Upper lobe of right lung (tissue), 1 donor: ENCODE data around the gene KIF20B. TPM values are rescaled to one million over a fixed set of nuclear protein-coding genes. Genes with fewer than 3 reads are reported as not detected.

Experiments used
- ATAC-seq: fragments of 200-7000 bp; cut with Tn5 transposase; one replicate; pipeline ENCODE4 v1.9.1; 2020; ENCODE audit warnings: mild to moderate bottlenecking, moderate library complexity
- DNase-seq: peaks from one replicate; pipeline ENCODE4 v3.0.0-alpha.2; 2020
- H3K27ac ChIP-seq: fragments of 200-600 bp; one replicate; pipeline ENCODE4 v1.8.0; 2022
- H3K27me3 ChIP-seq: fragments of 200-600 bp; one replicate; pipeline ENCODE4 v1.8.0; 2022; ENCODE audit warnings: mild to moderate bottlenecking
- H3K36me3 ChIP-seq: fragments of 200-600 bp; one replicate; pipeline ENCODE4 v1.8.0; 2022
- H3K4me1 ChIP-seq: fragments of 200-600 bp; one replicate; pipeline ENCODE4 v1.8.0; 2022
- H3K4me3 ChIP-seq: fragments of 200-600 bp; one replicate; pipeline ENCODE4 v1.8.0; 2022; ENCODE audit warnings: mild to moderate bottlenecking
- H3K9me3 ChIP-seq: fragments of 200-600 bp; one replicate; pipeline ENCODE4 v1.8.0; 2022
- CTCF ChIP-seq: fragments of 200-600 bp; IDR thresholded peaks from one replicate; pipeline ENCODE4 v1.8.0; 2022; ENCODE audit warnings: antibody characterized with exemption
- intact Hi-C: fragments of 100-400 bp; cut with DNase I; formaldehyde crosslinking; loops from one replicate; pipeline ENCODE4 v1.11.0; 2022
- total RNA-seq: library from RNA; stranded (reverse); fragmentation: NEBNext Ultra II Directional; extraction: Animal tissue kit (Norgen Biotek cat#: 25700); gene quantifications from one replicate; pipeline ENCODE4 v1.2.1, GENCODE V29; 2021
- donor health status: DM: no; HTN: yes; CAD: no; lungs with severe emphysema.

Gene KIF20B
- total RNA-seq, 1 donor from 2014 or later = 5.1 TPM

DNA sequence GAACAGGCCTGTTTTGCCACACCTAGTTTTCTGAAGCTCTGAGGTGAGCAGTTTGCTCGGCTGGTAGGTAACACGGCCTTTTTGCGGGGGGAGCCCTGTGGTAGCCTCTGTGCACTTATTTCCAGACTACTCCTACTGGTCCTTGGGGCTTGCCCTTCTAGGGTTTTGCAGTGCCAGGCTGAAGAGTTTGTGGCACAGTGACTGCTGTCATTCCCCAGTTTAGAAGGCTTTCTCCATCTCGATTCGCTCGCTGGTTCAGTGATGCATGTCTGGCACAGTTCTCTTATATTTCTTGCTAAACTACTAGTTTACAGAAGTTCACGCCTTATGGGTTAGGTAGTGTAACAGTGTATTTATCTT lies 711 bp downstream of the KIF20B start:
- H3K27me3 ChIP-seq = no peaks in the 10 kb centered on the region
- H3K4me1 ChIP-seq = peaks cover 7% of the 10 kb centered on the region
- H3K4me3 ChIP-seq = peak overlapping the region; percentile 82
- no peak overlapping the region for H3K27ac ChIP-seq
- H3K9me3 ChIP-seq = no peaks in the 10 kb centered on the region
- ATAC-seq = no peak
- no peaks in the 10 kb centered on the region for H3K36me3 ChIP-seq
- no peak for DNase-seq
- intact Hi-C loops = no loop called here
- TF ChIP-seq CTCF = no peak

DNA sequence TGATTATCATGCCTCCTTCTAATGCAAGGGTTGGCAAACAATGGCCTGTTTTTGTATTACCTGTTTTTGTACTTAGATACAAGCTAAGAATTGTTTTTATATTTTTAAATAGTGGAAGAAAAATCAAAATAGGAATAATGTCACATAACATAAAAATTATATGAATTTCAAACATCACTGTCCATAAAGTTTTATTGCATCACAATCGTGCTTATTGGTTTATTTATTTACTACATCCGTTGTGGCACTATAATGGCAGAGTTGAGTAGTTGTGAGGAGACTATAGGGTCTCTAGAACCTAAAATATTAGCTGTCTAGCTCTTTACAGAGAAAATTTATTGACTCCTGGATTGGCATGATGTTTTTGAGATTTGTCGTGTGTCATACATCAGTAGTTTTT lies 4.1 kb downstream of the KIF20B start:
- no peaks in the 10 kb centered on the region for H3K36me3 ChIP-seq
- no peaks in the 10 kb centered on the region for H3K27me3 ChIP-seq
- no peaks in the 10 kb centered on the region for H3K9me3 ChIP-seq
- no peak overlapping the region for H3K27ac ChIP-seq
- H3K4me1 ChIP-seq = peaks cover 7% of the 10 kb centered on the region
- DNase-seq (no peak), ATAC-seq (no peak)
- TF ChIP-seq CTCF = no peak
- intact Hi-C loops = no loop called here
- no peak overlapping the region for H3K4me3 ChIP-seq

DNA sequence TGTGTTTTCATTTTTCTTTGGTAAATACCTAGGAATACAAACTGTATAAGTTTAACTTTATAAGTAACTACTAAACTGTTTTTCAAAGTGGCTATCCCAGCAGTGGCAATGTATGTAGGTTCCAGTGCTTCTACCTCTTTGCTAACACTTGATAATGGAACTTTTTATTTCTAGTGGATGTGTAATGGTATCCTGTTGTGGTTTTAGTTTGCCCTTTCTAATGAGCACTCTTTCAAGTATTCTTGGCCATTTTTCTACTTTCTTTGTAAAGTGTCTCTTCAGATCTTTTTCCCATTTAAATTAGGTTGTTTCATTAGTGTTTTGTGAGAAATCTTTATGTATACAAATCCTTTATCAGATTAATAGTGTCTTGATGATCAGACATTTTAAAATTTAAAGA lies 4.6 kb downstream of the KIF20B start:
- TF ChIP-seq CTCF = no peak
- Histone ChIP-seq H3K4me3 (no peak overlapping the region), H3K27ac (no peak overlapping the region), H3K27me3 (no peaks in the 10 kb centered on the region), H3K36me3 (no peaks in the 10 kb centered on the region), H3K9me3 (no peaks in the 10 kb centered on the region), H3K4me1 (peaks cover 4% of the 10 kb centered on the region)
- intact Hi-C loops = no loop called here
- DNase-seq (no peak), ATAC-seq (no peak)

- Histone ChIP-seq H3K27me3 (no peaks in the 10 kb centered on the region), H3K36me3 (no peaks in the 10 kb centered on the region), H3K4me3 (no peak overlapping the region), H3K4me1 (no peaks in the 10 kb centered on the region), H3K9me3 (no peaks in the 10 kb centered on the region), H3K27ac (no peak overlapping the region)
- intact Hi-C loops = no loop called here
- DNase-seq (no peak), ATAC-seq (no peak)
- no peak for TF ChIP-seq CTCF
Measured at GRCh38 chr10:89707372-89707771, 6.0 kb downstream of the KIF20B start.

- DNase-seq = no peak
- intact Hi-C loops = no loop called here
Measured at GRCh38 chr10:89710753-89711152, 9.4 kb downstream of the KIF20B start.

More at GRCh38 chr10:89710753-89711152, 9.4 kb downstream of the KIF20B start:
- H3K4me1 ChIP-seq = no peaks in the 10 kb centered on the region
- no peaks in the 10 kb centered on the region for H3K9me3 ChIP-seq
- no peaks in the 10 kb centered on the region for H3K27me3 ChIP-seq
- no peaks in the 10 kb centered on the region for H3K36me3 ChIP-seq
- no peak for ATAC-seq
- no peak for TF ChIP-seq CTCF
- H3K27ac ChIP-seq = no peak overlapping the region
- no peak overlapping the region for H3K4me3 ChIP-seq
